ENCODE data around the gene OCA2. TPM values are rescaled to one million over a fixed set of nuclear protein-coding genes. Genes with fewer than 3 reads are reported as not detected.
"Not testable (repeated sequence)": the region's sequence is repeated elsewhere in the genome, so short reads cannot be mapped to it uniquely, and the experiment has no call there.

The OCA2 gene
- total RNA-seq, 1 donor from 2014 or later = 1.0 TPM

GRCh38 chr15:27851858-27852210, 247.3 kb downstream of the OCA2 start:
- Mint-ChIP-seq H3K4me1 (no peaks in the 10 kb centered on the region), H3K27ac (no peak overlapping the region), H3K27me3 (ENCODE audit: low read depth) (no peaks in the 10 kb centered on the region)

DNA sequence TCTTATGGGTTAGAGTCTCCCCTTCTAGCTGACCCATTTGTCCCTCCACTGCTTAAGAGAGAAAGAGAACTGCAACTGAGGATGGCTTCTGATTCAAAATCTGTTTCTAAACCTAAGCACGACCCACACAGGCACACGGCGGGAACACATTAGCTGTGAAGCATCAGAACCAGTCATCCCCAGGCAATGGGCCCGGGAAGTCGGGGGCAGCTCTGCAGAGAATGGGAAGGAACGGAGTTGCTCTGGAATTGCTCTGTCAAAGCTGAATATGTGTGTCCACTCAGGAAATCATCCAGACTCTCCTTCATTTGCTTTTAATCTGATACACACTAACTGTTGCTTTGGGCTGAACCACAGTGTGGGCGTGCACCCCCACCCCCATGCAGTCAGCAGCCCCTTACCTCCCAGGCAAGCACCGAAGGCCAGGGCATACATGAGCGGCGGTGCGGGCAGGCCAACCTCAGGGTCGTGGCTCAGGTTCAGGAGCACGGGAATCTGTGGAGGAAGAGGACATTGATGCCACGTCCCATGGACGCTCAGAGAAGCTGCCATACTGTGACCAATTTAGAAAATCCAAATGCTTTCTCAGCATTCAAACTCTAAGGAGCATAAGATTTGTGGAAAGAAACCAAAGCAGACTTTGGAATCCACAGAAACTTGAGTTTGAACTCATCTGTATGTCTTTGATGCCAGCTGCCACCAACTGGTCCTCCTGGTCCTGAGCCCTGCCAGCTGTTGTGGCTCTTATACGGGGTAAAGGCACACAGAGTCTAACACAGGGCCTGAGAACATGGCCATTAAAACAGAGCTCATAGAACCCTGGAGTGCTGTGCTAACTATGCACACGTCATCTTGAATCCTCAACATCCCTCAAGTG, 247.9 kb downstream of the OCA2 start:
- H3K27me3 Mint-ChIP-seq (ENCODE audit: low read depth) = no peaks in the 10 kb centered on the region
- H3K27ac Mint-ChIP-seq = no peak overlapping the region
- no peaks in the 10 kb centered on the region for H3K9me3 Mint-ChIP-seq
- H3K36me3 Mint-ChIP-seq = no peaks in the 10 kb centered on the region
- H3K4me1 Mint-ChIP-seq = no peaks in the 10 kb centered on the region
- H3K4me3 Mint-ChIP-seq = no peak overlapping the region
- DNase-seq (ENCODE audit: low spot score in 2 of 2, unreplicated experiment in 2 of 2) = no peak
- TF ChIP-seq, protein P1, sequence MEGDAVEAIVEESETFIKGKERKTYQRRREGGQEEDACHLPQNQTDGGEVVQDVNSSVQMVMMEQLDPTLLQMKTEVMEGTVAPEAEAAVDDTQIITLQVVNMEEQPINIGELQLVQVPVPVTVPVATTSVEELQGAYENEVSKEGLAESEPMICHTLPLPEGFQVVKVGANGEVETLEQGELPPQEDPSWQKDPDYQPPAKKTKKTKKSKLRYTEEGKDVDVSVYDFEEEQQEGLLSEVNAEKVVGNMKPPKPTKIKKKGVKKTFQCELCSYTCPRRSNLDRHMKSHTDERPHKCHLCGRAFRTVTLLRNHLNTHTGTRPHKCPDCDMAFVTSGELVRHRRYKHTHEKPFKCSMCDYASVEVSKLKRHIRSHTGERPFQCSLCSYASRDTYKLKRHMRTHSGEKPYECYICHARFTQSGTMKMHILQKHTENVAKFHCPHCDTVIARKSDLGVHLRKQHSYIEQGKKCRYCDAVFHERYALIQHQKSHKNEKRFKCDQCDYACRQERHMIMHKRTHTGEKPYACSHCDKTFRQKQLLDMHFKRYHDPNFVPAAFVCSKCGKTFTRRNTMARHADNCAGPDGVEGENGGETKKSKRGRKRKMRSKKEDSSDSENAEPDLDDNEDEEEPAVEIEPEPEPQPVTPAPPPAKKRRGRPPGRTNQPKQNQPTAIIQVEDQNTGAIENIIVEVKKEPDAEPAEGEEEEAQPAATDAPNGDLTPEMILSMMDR (IDR thresholded peaks at IDR 0.05; ENCODE audit: unreplicated experiment) = no peak

More at GRCh38 chr15:27851858-27852210, 247.3 kb downstream of the OCA2 start:
- H3K4me3 Mint-ChIP-seq = no peak overlapping the region
- no peak for DNase-seq (ENCODE audit: low spot score in 2 of 2, unreplicated experiment in 2 of 2)
- TF ChIP-seq, protein P1 (IDR thresholded peaks at IDR 0.05; ENCODE audit: unreplicated experiment) = no peak
- H3K36me3 Mint-ChIP-seq = no peaks in the 10 kb centered on the region
- H3K9me3 Mint-ChIP-seq = peaks cover 3% of the 10 kb centered on the region

DNA sequence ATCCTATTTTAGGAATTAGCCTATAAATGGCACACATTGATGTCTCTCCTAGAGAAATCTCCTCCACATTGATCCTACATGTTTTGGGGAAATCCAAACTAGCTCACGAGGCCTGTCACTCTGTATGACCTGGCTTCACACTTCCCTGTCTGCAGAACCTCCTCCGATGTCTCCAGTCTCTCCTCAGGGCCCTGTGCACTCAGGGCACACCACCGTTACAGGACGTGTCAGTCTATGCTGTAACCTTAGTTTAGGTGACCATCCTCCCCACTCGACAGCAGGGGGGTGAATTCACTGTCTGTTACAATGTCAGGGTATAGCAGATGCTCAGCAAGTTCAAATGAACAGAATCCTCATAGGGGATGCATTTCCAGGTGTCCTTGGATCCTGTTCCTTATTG, 249.1 kb downstream of the OCA2 start:
- no peaks in the 10 kb centered on the region for H3K27me3 Mint-ChIP-seq (ENCODE audit: low read depth)

GRCh38 chr15:27848936-27849335, 250.2 kb downstream of the OCA2 start:
- DNase-seq (ENCODE audit: low spot score in 2 of 2, unreplicated experiment in 2 of 2) = not testable (repeated sequence)

More for the DNA sequence above, 249.1 kb downstream of the OCA2 start:
- Mint-ChIP-seq H3K36me3 (no peaks in the 10 kb centered on the region), H3K4me3 (no peak overlapping the region), H3K4me1 (no peaks in the 10 kb centered on the region), H3K9me3 (no peaks in the 10 kb centered on the region), H3K27ac (no peak overlapping the region)
- no peak for DNase-seq (ENCODE audit: low spot score in 2 of 2, unreplicated experiment in 2 of 2)
- TF ChIP-seq, protein P1 (IDR thresholded peaks at IDR 0.05; ENCODE audit: unreplicated experiment) = no peak

DNA sequence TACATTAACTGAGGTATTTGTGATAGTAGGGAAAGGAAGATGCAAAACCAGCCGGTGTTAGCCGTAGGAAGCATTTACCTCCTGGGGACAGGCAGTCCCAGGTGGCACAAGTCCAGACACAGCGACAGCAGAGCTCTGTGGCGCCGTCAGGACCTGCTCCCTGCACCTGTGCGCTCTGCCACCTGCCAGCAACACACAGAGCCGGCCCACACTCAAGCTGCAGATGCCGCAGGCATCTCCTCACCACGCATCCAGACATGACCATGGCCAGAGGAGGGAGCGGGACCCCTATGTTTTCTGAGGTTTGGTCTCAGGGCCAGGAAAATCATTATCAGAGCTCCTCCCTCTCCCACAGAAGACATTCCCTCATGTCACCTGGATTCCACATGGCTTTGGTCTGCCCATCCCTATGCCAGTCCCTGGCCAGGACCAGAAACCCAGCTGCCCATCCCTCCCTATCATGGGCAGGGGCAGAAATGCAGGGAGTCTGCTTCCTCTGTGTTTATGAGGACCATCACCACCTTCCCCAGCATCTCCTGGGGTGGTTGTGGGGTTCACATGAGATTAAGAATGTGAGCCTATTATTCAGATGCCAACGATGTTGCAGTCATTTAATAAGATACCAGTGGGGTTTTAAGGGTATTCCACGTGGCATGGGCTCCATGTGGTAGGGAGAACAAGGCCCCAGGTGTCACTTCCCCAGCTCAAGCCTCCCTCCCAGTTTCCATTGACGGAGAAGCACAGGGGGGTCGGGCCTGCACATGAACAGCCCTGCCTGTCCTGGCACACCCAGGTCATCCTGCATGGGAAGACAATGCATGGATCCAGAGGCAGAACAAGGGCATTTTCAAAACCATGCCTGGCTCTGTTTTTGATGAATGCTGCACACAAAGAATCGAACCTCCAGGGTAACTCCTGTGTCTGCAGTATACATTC, 251.1 kb downstream of the OCA2 start:
- Mint-ChIP-seq H3K4me1 (no peaks in the 10 kb centered on the region), H3K9me3 (no peaks in the 10 kb centered on the region), H3K36me3 (no peaks in the 10 kb centered on the region), H3K27me3 (ENCODE audit: low read depth) (no peaks in the 10 kb centered on the region), H3K4me3 (no peak overlapping the region), H3K27ac (no peak overlapping the region)
- no peak for DNase-seq (ENCODE audit: low spot score in 2 of 2, unreplicated experiment in 2 of 2)
- TF ChIP-seq, protein P1 (IDR thresholded peaks at IDR 0.05; ENCODE audit: unreplicated experiment) = no peak

More at GRCh38 chr15:27848936-27849335, 250.2 kb downstream of the OCA2 start:
- H3K27ac Mint-ChIP-seq; H3K9me3 Mint-ChIP-seq; H3K27me3 Mint-ChIP-seq (ENCODE audit: low read depth); H3K36me3 Mint-ChIP-seq; H3K4me1 Mint-ChIP-seq; H3K4me3 Mint-ChIP-seq: not testable (repeated sequence)

Data from mesothelial cell of epicardium (in vitro differentiated cells).